Upper lobe of left lung (tissue), 6 donors: ENCODE data around the gene PDE4D. TPM values are rescaled to one million over a fixed set of nuclear protein-coding genes. Genes with fewer than 3 reads are reported as not detected.

ENCODE experiments used
- ATAC-seq, 2 donors: fragments of 200-7000 bp; cut with Tn5 transposase; one replicate each; pipeline ENCODE4 v1.9.1; 2022; ENCODE audit warnings: mild to moderate bottlenecking in 2 of 2, moderate library complexity in 2 of 2; ENCODE audit not compliant: low FRiP score in 2 of 2
- DNase-seq, 2 donors: peaks; one replicate each; pipeline ENCODE4 v3.0.0-alpha.2; 2019 to 2020
- H3K27ac ChIP-seq, 4 donors: fragments of 200-600 bp; sonication (generic); one replicate each; pipeline ENCODE4 v1.5.1; 2016 to 2019
- H3K27me3 ChIP-seq, 4 donors: fragments of 200-600 bp; sonication (generic); one replicate each; pipeline ENCODE4 v1.5.1; 2017 to 2019
- H3K36me3 ChIP-seq, 4 donors: fragments of 200-600 bp; sonication (generic); one replicate each; pipeline ENCODE4 v1.5.1; 2016 to 2019
- H3K4me1 ChIP-seq, 4 donors: fragments of 200-600 bp; sonication (generic); one replicate each; pipeline ENCODE4 v1.5.1; 2018 to 2019
- H3K4me3 ChIP-seq, 4 donors: fragments of 200-600 bp; sonication (generic); one replicate each; pipeline ENCODE4 v1.5.1; 2017 to 2019; ENCODE audit warnings: mild to moderate bottlenecking in 2 of 4, moderate library complexity in 1 of 4
- H3K9me3 ChIP-seq, 4 donors: fragments of 200-600 bp; sonication (generic); one replicate each; pipeline ENCODE4 v1.5.1; 2018 to 2019
- CTCF ChIP-seq, 6 experiments: fragments of 450-650 bp in 4 of 6; fragments of 200-600 bp in 2 of 6; sonication (generic) in 2 of 6; IDR thresholded peaks; one replicate each; pipeline ENCODE4 v1.5.1; 2016 to 2019; ENCODE audit warnings: antibody characterized with exemption in 6 of 6
- EP300 ChIP-seq, 4 donors: sonication (generic); formaldehyde crosslinking; IDR thresholded peaks; one replicate each; pipeline ENCODE4 v1.5.1; 2017; ENCODE audit warnings: antibody characterized with exemption in 4 of 4, control low read depth in 2 of 4
- POLR2A ChIP-seq, 4 donors: fragments of 450-650 bp; IDR thresholded peaks; one replicate each; pipeline ENCODE4 v1.5.1; 2016 to 2017; ENCODE audit warnings: antibody characterized with exemption in 4 of 4, mild to moderate bottlenecking in 2 of 4
- POLR2AphosphoS5 ChIP-seq, 2 donors: sonication (generic); formaldehyde crosslinking; IDR thresholded peaks; one replicate each; pipeline ENCODE4 v1.5.1; 2017; ENCODE audit warnings: antibody characterized with exemption in 2 of 2
- WGBS, 2 donors: methylation state at CpG; one replicate each; pipeline ENCODE4 v1.1.5; 2017 to 2018; 5-methylcytosine and 5-hydroxymethylcytosine counted together
- total RNA-seq, 6 donors: library from RNA; depleted of rRNA in 4 of 6; stranded (reverse); fragments of >200 nt in 4 of 6; gene quantifications; one replicate each; pipeline versions ENCODE4 v1.1.0 to v1.2.1, GENCODE V29; 2016 to 2021
- donor health status: DM: no; HTN: no; CAD: no; lungs with moderate emphysema.
- donor health status: DM: no; HTN: yes; CAD: no; lungs with severe emphysema.

Gene PDE4D
- total RNA-seq, 6 donors from 2014 or later = 50.4 to 188 (median 84.0) TPM

DNA sequence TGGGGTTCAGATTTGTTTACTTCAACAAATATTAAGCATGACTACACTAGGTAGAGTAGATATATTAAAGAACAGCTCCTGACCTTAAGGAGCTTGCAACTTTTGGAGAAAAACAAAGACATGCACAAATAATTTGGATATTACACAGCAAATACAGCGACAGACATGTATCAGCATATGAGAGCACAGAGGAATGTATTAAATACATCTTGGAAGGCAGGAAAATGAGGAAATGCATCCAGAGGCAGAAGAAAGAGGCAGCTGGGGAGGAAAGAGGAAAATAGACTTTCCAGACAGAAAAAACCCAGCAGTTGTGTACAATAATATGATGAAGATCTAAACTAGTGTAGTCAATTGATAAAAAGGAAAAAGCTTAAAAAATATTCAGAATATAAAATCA is 392.2 kb downstream of the PDE4D start:
- no peak for TF ChIP-seq EP300 (IDR thresholded peaks at IDR 0.05)
- no peak for TF ChIP-seq POLR2AphosphoS5 (IDR thresholded peaks at IDR 0.05)
- TF ChIP-seq POLR2A (IDR thresholded peaks at IDR 0.05) = no peak
- no peak for TF ChIP-seq CTCF (IDR thresholded peaks at IDR 0.05)

DNA sequence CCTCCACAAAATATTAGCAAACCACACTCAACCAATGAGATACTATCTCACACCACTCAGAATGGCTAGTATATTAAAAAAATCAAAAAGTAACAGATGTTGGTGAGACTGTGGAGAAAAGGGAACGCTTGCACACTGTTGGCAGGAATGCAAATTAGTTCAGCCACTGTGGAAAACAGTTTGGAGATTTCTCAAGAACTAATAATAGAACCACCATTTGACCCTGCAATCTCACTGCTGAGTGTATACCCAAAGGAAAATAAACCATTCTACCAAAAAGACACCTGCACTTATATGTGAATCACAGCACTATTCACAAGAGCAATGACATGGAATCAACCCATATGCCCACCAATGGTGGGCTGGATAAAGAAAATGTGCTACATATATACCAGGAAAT is 393.5 kb downstream of the PDE4D start:
- ATAC-seq (no peak), DNase-seq (no peak)
- Histone ChIP-seq H3K27ac (no peak overlapping the region), H3K4me3 (no peak overlapping the region), H3K9me3 (no peaks in the 10 kb centered on the region), H3K4me1 (no peaks in the 10 kb centered on the region), H3K27me3 (no peaks in the 10 kb centered on the region), H3K36me3 (no peaks in the 10 kb centered on the region)
- 59 to 62% methylated on average over 1 of the region's 1 CpG for WGBS, 2 donors
- TF ChIP-seq EP300 (IDR thresholded peaks at IDR 0.05) (no peak), CTCF (IDR thresholded peaks at IDR 0.05) (no peak), POLR2A (IDR thresholded peaks at IDR 0.05) (no peak), POLR2AphosphoS5 (IDR thresholded peaks at IDR 0.05) (no peak)

More for the DNA sequence above, 392.2 kb downstream of the PDE4D start:
- H3K27ac ChIP-seq = no peak overlapping the region
- H3K36me3 ChIP-seq = no peaks in the 10 kb centered on the region
- no peak overlapping the region for H3K4me3 ChIP-seq
- 71% methylated on average over 1 of the region's 1 CpG for WGBS, 2 donors
- H3K4me1 ChIP-seq = no peaks in the 10 kb centered on the region
- no peaks in the 10 kb centered on the region for H3K9me3 ChIP-seq
- ATAC-seq (no peak), DNase-seq (no peak)
- H3K27me3 ChIP-seq = no peaks in the 10 kb centered on the region

- no peak for TF ChIP-seq CTCF (IDR thresholded peaks at IDR 0.05)
- no peak for TF ChIP-seq EP300 (IDR thresholded peaks at IDR 0.05)
- no peak for TF ChIP-seq POLR2A (IDR thresholded peaks at IDR 0.05)
- no peak for TF ChIP-seq POLR2AphosphoS5 (IDR thresholded peaks at IDR 0.05)
- Histone ChIP-seq H3K9me3 (no peaks in the 10 kb centered on the region), H3K27ac (no peak overlapping the region), H3K4me1 (no peaks in the 10 kb centered on the region), H3K36me3 (no peaks in the 10 kb centered on the region), H3K27me3 (no peaks in the 10 kb centered on the region), H3K4me3 (no peak overlapping the region)
- no peak for DNase-seq
- 87 to 94% methylated on average over 1 of the region's 1 CpG for whole genome bisulfite sequencing, 2 donors
- no peak for ATAC-seq
Measured at GRCh38 chr5:59497207-59497606, 396.3 kb downstream of the PDE4D start.

DNA sequence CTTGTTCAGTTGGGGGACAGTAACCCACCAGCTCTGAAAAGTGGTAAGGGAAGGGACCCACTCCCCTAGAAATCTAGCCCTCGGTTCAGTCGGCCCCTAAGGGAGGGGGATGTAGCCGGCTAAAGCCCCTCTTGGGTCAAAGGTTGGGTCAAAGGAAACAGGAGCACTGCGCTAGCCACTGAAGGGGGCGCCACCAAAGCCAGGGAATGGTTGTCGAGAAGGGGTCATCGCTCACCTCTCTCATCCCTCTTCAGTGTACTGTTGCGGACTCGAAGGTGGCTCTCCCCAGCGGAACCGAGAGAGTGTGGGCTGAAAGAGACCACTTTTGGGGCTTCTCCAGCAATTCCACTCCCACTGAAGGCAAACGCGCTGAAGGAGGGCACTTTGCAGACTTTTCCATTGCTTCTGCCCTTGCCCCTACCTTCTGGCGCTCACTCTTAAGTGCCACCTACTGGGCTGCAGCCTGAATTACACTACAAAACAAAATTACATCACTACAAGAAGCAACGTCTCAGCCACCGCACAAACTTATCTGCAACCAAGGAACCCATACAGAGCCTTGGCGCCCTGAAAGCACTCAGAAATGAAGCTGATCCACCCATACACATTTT is 396.9 kb downstream of the PDE4D start:
- Histone ChIP-seq H3K27me3 (no peaks in the 10 kb centered on the region), H3K4me1 (no peaks in the 10 kb centered on the region), H3K4me3 (no peak overlapping the region), H3K36me3 (no peaks in the 10 kb centered on the region), H3K27ac (no peak overlapping the region), H3K9me3 (no peaks in the 10 kb centered on the region)
- whole genome bisulfite sequencing, 2 donors = 92% methylated on average over 14 to 17 of the region's 17 CpGs
- TF ChIP-seq EP300 (IDR thresholded peaks at IDR 0.05) (no peak), CTCF (IDR thresholded peaks at IDR 0.05) (peak in 1 of 6 experiments; percentile 20)
- no peak for ATAC-seq
- no peak for DNase-seq

DNA sequence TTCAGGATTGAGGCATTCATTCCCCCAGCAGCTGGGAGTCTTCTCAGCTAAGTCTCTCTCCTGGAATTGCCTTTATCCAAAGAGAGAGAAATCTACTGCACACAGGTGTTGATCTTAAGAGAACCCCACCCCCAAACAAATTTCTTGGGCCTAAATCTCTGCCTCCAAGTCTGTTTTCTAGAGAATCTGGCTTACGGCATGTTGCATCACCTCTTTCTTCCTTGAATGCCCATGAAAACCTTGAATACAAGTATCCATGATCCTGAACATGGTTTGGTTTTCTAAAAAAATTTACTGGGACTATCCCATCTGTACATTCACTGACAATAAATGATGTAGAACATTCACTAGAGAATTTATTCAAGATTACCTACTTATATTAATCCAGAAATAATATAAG is 401.6 kb downstream of the PDE4D start:
- 81 to 100% methylated on average over 1 of the region's 1 CpG for WGBS, 2 donors
- no peak for DNase-seq

More for the DNA sequence above, 401.6 kb downstream of the PDE4D start:
- H3K4me1 ChIP-seq = no peaks in the 10 kb centered on the region
- no peaks in the 10 kb centered on the region for H3K36me3 ChIP-seq
- H3K27me3 ChIP-seq = no peaks in the 10 kb centered on the region
- no peak overlapping the region for H3K27ac ChIP-seq
- TF ChIP-seq POLR2AphosphoS5 (IDR thresholded peaks at IDR 0.05) (no peak), POLR2A (IDR thresholded peaks at IDR 0.05) (no peak), EP300 (IDR thresholded peaks at IDR 0.05) (no peak), CTCF (IDR thresholded peaks at IDR 0.05) (no peak)
- ATAC-seq = no peak
- no peak overlapping the region for H3K4me3 ChIP-seq
- H3K9me3 ChIP-seq = no peaks in the 10 kb centered on the region
